Measurements from ENCODE around the gene EIF3F.

EIF3F gene

GRCh38 chr11:8040261-8040920 lies 53.3 kb downstream of the EIF3F start:
- no peak for DNase-seq

GRCh38 chr11:8040921-8041285 lies 53.8 kb downstream of the EIF3F start:
- no peak for DNase-seq

GRCh38 chr11:8041576-8041975 lies 54.4 kb downstream of the EIF3F start:
- no peak for DNase-seq

- no peak for DNase-seq
Measured at GRCh38 chr11:8043756-8044155, 56.6 kb downstream of the EIF3F start.

GRCh38 chr11:8045839-8046238 lies 58.7 kb downstream of the EIF3F start:
- no peak for DNase-seq

GRCh38 chr11:8047382-8047781 lies 60.2 kb downstream of the EIF3F start:
- DNase-seq, result no peak

GRCh38 chr11:8049084-8049483 lies 61.9 kb downstream of the EIF3F start:
- DNase-seq, result no peak

Measured in activated T-cell treated with anti-CD3 and anti-CD28 coated beads for 4 hours (primary cell).